Nephron (organoid): ENCODE results near the gene SIL1.

Experiments used
- H3K27ac Mint-ChIP-seq, 3 experiments: 2 replicates each; pipeline ENCODE4 v1.8.0; 2020; ENCODE audit warnings: mixed read lengths in 3 of 3, mild to moderate bottlenecking in 2 of 3, moderate library complexity in 1 of 3
- H3K27me3 Mint-ChIP-seq: 2 replicates; pipeline ENCODE4 v1.8.0; 2021; ENCODE audit warnings: low read depth, mild to moderate bottlenecking, moderate library complexity, mixed read lengths
- H3K36me3 Mint-ChIP-seq: 2 replicates; pipeline ENCODE4 v1.8.0; 2020; ENCODE audit warnings: low read depth, mixed read lengths
- H3K4me1 Mint-ChIP-seq: 2 replicates; pipeline ENCODE4 v1.8.0; 2020; ENCODE audit warnings: mixed read lengths
- H3K4me3 Mint-ChIP-seq, 3 experiments: 2 replicates each; pipeline ENCODE4 v1.8.0; 2020; ENCODE audit warnings: mild to moderate bottlenecking in 3 of 3, mixed read lengths in 3 of 3, moderate library complexity in 2 of 3
- H3K9me3 Mint-ChIP-seq: 2 replicates; pipeline ENCODE4 v1.8.0; 2020; ENCODE audit warnings: mixed read lengths
- TF ChIP-seq, protein P1 (sequence below), 3 experiments: fragments of 200-600 bp; sonication (generic); IDR thresholded peaks; one replicate each; pipeline ENCODE4 v1.5.0; 2021; ENCODE audit warnings: antibody characterized with exemption in 3 of 3; ENCODE audit not compliant: unreplicated experiment in 3 of 3

The SIL1 gene

DNA sequence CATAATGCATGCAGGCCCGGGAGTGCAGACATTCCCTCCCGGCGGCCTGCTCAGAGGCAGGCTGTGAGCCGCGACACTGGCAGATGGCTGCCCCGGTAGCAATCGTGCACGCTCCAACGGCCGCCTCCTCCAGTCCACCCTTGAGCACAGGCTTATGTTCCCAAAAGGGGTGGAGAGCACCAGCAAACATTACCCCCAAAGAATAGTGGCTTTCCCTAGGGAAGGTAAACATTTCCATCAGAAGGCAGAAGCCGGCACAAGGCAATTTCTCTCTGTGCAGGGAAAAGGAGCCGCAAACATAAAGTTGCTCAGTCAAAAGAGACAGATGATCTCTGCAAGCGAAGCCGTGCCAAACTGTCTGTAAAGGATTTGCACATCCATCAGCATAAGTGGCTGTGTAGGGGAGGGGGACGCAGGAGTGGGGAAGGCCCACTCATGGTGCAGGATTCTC is 92.5 kb downstream of the SIL1 start:
- Mint-ChIP-seq H3K4me1 (peaks cover 91% of the 10 kb centered on the region), H3K4me3 (peak overlapping the region; percentile 27 to 48 (median 34)), H3K27me3 (no peaks in the 10 kb centered on the region), H3K9me3 (no peaks in the 10 kb centered on the region), H3K36me3 (peaks cover under 1% of the 10 kb centered on the region), H3K27ac (peak overlapping the region; percentile 95 to 98 (median 98))
- TF ChIP-seq, protein P1, sequence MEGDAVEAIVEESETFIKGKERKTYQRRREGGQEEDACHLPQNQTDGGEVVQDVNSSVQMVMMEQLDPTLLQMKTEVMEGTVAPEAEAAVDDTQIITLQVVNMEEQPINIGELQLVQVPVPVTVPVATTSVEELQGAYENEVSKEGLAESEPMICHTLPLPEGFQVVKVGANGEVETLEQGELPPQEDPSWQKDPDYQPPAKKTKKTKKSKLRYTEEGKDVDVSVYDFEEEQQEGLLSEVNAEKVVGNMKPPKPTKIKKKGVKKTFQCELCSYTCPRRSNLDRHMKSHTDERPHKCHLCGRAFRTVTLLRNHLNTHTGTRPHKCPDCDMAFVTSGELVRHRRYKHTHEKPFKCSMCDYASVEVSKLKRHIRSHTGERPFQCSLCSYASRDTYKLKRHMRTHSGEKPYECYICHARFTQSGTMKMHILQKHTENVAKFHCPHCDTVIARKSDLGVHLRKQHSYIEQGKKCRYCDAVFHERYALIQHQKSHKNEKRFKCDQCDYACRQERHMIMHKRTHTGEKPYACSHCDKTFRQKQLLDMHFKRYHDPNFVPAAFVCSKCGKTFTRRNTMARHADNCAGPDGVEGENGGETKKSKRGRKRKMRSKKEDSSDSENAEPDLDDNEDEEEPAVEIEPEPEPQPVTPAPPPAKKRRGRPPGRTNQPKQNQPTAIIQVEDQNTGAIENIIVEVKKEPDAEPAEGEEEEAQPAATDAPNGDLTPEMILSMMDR (IDR thresholded peaks at IDR 0.05; ENCODE audit: unreplicated experiment in 3 of 3) = no peak

DNA sequence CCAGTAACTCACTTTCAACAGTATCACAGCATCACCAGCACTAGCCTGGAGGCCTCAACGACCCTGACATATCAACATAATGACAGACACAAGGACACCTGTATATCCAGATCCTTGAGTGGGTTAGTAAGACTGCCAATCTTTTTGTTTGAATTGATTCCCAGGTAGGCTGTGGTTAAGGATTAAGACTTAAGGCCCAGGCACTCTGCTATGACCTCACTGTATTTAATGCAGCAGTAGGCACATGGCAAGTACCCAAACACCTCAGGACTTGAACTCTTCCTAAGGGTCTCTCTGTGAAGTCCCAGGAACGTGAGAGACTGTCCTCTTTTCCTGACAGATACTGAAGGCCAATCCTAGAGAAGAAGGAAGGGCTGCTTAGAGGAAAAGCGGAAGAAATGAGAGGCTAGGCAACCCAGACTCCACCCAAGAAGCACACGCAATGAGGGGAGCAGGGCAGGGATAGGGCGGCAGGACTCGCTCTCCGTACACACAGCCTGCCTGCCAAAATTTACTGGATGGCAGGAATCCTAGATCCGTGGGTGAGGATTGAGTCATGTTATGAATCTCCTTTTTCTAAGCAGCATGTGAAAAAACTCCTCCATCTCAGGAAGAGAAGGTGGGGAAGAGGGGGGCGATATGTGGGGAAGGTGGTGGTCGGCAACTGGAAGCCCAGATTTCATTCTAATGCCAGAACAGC is 93.4 kb downstream of the SIL1 start:
- no peaks in the 10 kb centered on the region for H3K27me3 Mint-ChIP-seq
- TF ChIP-seq, protein P1 (IDR thresholded peaks at IDR 0.05; ENCODE audit: unreplicated experiment in 3 of 3) = no peak
- no peaks in the 10 kb centered on the region for H3K9me3 Mint-ChIP-seq
- H3K4me3 Mint-ChIP-seq = peak overlapping the region; percentile 34 to 61 (median 48)
- H3K4me1 Mint-ChIP-seq = peaks cover 89% of the 10 kb centered on the region
- peak overlapping the region; percentile 95 to 98 (median 98) for H3K27ac Mint-ChIP-seq
- H3K36me3 Mint-ChIP-seq = peaks cover 4% of the 10 kb centered on the region

DNA sequence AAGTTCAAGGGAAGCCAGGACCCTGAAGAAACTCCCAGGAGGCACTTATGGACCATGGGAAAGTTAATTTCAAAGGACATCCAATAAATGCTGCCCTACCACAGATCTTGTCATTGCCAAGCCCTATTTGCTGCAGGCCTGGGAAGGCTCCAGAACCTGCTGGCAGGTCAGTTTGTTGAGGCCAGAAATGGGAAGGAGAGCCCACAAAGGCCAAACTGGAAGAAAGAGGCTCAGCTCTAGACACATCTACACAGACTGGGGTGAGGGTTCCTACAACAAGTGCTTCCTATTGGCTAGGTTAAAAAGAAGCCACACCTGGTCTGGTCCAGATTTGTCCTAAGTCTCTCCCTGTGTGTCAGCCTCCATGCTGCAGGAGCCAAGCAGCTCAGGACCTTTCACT is 94.4 kb downstream of the SIL1 start:
- peak overlapping the region; percentile 95 to 98 (median 98) for H3K27ac Mint-ChIP-seq
- peaks cover 4% of the 10 kb centered on the region for H3K36me3 Mint-ChIP-seq
- no peaks in the 10 kb centered on the region for H3K9me3 Mint-ChIP-seq
- H3K4me3 Mint-ChIP-seq = peak overlapping the region in 2 of 3 experiments; percentile 14 to 17
- TF ChIP-seq, protein P1 (IDR thresholded peaks at IDR 0.05; ENCODE audit: unreplicated experiment in 3 of 3) = no peak
- H3K27me3 Mint-ChIP-seq = no peaks in the 10 kb centered on the region
- H3K4me1 Mint-ChIP-seq = peaks cover 79% of the 10 kb centered on the region

DNA sequence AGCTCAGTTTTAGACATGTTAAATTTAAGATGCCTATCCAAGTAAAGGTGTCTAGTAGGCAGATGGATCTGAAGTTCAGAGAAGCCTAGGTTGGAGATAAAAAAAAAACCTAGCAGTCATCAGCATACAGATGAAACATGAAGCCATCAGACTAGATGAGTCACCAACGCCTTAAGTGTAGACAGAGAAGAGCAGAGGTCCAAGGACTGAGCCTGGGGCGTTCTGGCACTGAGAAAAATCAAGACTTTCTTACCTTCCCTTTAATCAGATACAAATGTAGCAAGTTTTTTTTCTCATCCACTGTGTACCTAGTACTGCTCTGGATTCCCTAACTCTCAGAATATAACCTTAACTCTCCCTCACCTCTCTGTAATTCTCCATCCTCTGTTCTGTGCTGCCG is 97.3 kb downstream of the SIL1 start:
- Mint-ChIP-seq H3K4me3 (no peak overlapping the region), H3K27ac (peak overlapping the region in 1 of 3 experiments; percentile 15), H3K9me3 (no peaks in the 10 kb centered on the region), H3K36me3 (peaks cover 4% of the 10 kb centered on the region), H3K27me3 (no peaks in the 10 kb centered on the region), H3K4me1 (peaks cover 50% of the 10 kb centered on the region)
- TF ChIP-seq, protein P1 (IDR thresholded peaks at IDR 0.05; ENCODE audit: unreplicated experiment in 3 of 3) = no peak

DNA sequence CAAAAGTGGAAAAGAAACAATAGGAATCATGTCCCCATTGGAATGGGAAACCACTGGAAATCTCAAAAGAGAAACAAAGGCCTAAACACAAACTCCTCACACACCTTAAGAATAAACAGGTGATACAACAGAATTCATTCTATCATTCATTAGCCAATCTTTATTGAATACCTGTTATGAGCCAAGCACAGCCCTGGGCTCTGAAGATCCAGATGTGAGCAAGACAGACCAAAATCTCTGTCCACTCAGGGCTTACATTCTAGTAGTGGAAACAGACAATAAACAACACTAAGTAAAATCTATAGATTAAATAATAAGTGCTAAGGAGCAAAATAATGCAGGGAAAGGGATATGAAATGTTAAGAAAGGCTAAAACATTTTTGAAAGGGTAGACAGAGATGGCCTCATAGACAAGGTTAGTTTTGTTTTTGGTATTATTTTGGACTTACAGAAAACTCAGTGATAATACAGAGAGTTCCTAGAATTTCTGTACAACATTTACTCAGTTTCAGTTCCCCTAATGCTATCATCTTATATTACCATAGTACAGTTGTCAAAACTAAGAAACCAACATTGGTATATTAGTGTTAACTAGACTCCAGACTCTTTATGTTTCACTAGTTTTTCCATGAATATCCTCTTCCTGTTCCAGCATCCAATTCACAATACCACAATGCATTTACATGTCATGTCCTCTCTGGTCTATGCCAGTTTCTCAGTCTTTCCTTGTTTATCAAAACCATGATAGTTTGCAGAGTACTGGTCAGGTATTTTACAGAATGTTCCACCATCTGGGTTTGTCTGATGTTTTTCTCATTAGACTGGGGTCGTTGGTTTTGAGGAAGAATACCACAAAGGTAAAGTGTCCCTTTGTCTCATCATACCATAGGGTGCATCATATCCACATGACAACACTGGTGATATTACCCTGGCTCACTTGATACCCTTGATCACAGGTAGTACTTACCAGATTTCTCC is 103.7 kb downstream of the SIL1 start:
- TF ChIP-seq, protein P1 (IDR thresholded peaks at IDR 0.05; ENCODE audit: unreplicated experiment in 3 of 3) = no peak
- Mint-ChIP-seq H3K4me1 (peaks cover 39% of the 10 kb centered on the region), H3K27me3 (no peaks in the 10 kb centered on the region), H3K4me3 (no peak overlapping the region), H3K27ac (peak overlapping the region in 2 of 3 experiments; percentile 26 to 40), H3K36me3 (no peaks in the 10 kb centered on the region), H3K9me3 (no peaks in the 10 kb centered on the region)
